ENCODE data around the gene DNAH9.

Gene DNAH9

GRCh38 chr17:11589716-11590115 is 8.6 kb upstream of the DNAH9 start:
- ChIA-PET CTCF (no interaction called here), POLR2A (no interaction called here)
- no peak for TF ChIP-seq CTCF (IDR thresholded peaks at IDR 0.05; ENCODE audit: control extremely low read depth, extremely low read depth, low read depth, missing control alignments)
- no peak for DNase-seq (ENCODE audit: extremely low spot score)

GRCh38 chr17:11601661-11602060 is 3.4 kb downstream of the DNAH9 start:
- ChIA-PET CTCF (no interaction called here), POLR2A (no interaction called here)
- TF ChIP-seq CTCF (IDR thresholded peaks at IDR 0.05; ENCODE audit: control extremely low read depth, extremely low read depth, low read depth, missing control alignments), result no peak
- DNase-seq (ENCODE audit: extremely low spot score), result no peak

GRCh38 chr17:11608396-11608795 is 10.1 kb downstream of the DNAH9 start:
- ChIA-PET POLR2A (no interaction called here), CTCF (no interaction called here)
- TF ChIP-seq CTCF (IDR thresholded peaks at IDR 0.05; ENCODE audit: control extremely low read depth, extremely low read depth, low read depth, missing control alignments), result no peak
- DNase-seq (ENCODE audit: extremely low spot score), result no peak

GRCh38 chr17:11610999-11611566 is 12.8 kb downstream of the DNAH9 start:
- ChIA-PET POLR2A (no interaction called here), CTCF (interaction anchor here (1.0 kb wide), 1 partner anchor 10 kb away, joined by 3 read pairs; no protein-coding TSS in a partner anchor)
- DNase-seq (ENCODE audit: extremely low spot score), result no peak
- TF ChIP-seq CTCF (IDR thresholded peaks at IDR 0.05; ENCODE audit: control extremely low read depth, extremely low read depth, low read depth, missing control alignments), result no peak

- ChIA-PET CTCF (no interaction called here), POLR2A (no interaction called here)
- no peak for TF ChIP-seq CTCF (IDR thresholded peaks at IDR 0.05; ENCODE audit: control extremely low read depth, extremely low read depth, low read depth, missing control alignments)
- no peak for DNase-seq (ENCODE audit: extremely low spot score)
Observed at GRCh38 chr17:11612956-11613355, 14.7 kb downstream of the DNAH9 start.

- no peak for TF ChIP-seq CTCF (IDR thresholded peaks at IDR 0.05; ENCODE audit: control extremely low read depth, extremely low read depth, low read depth, missing control alignments)
- ChIA-PET CTCF (no interaction called here), POLR2A (no interaction called here)
- no peak for DNase-seq (ENCODE audit: extremely low spot score)
Observed at GRCh38 chr17:11618861-11619566, 20.7 kb downstream of the DNAH9 start.

Measured in GM10248 (cell line).